Activated T-cell treated with anti-CD3 and anti-CD28 coated beads, Interleukin-2, amount 50 U/mL, for 4 hours (primary cell): ENCODE results near the gene ERRFI1. TPM values are rescaled to one million over a fixed set of nuclear protein-coding genes. Genes with fewer than 3 reads are reported as not detected.
"Not testable (repeated sequence)": the region's sequence is repeated elsewhere in the genome, so short reads cannot be mapped to it uniquely, and the experiment has no call there.

Source experiments
- ATAC-seq, 2 donors: fragments of 200-7000 bp; cut with Tn5 transposase; one replicate each; pipeline ENCODE4 v1.10.0; 2021
- DNase-seq: peaks from one replicate; pipeline ENCODE4 v3.0.0-alpha.2; 2020
- H3K27me3 Mint-ChIP-seq: one replicate; pipeline ENCODE4 v1.8.0; 2021; ENCODE audit warnings: low read depth, mixed read lengths
- H3K36me3 Mint-ChIP-seq: one replicate; pipeline ENCODE4 v1.8.0; 2022; ENCODE audit warnings: mixed read lengths; ENCODE audit not compliant: insufficient read depth
- H3K4me1 Mint-ChIP-seq: one replicate; pipeline ENCODE4 v1.8.0; 2021; ENCODE audit warnings: low read depth, mixed read lengths
- H3K4me3 Mint-ChIP-seq: one replicate; pipeline ENCODE4 v1.8.0; 2021; ENCODE audit warnings: mild to moderate bottlenecking, moderate library complexity, mixed read lengths
- H3K9me3 Mint-ChIP-seq: one replicate; pipeline ENCODE4 v1.8.0; 2021; ENCODE audit warnings: mixed read lengths
- total RNA-seq, 3 donors: library from RNA; stranded (reverse); gene quantifications; one replicate each; pipeline ENCODE4 v1.2.1, GENCODE V29; 2021

The ERRFI1 gene
- total RNA-seq, 3 donors from 2014 or later, result 2.9 to 4.6 (median 3.3) TPM

DNA sequence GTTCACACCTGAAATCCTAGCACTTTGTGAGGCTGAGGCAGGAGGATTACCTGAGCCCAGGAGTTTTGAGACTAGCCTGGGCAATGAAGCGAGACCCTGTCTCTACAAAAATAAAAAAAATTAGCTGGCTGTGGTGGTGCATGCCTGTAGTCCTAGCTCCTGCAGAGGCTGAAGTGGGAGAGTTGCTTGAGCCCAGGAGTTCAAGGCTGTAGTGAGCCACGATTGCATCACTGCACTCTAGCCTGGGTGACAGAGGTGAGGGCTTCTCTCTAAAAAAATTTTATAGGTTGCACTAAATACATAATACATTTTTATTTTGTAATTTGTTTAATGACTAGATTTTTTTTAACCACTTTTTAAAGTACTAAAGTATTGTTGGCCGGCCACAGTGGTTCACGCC lies 58.5 kb downstream of the ERRFI1 start:
- ATAC-seq, result no peak
- no peak for DNase-seq
- no peak overlapping the region for H3K4me3 Mint-ChIP-seq
- H3K36me3 Mint-ChIP-seq, result peaks cover 54% of the 10 kb centered on the region
- no peaks in the 10 kb centered on the region for H3K27me3 Mint-ChIP-seq
- peaks cover 39% of the 10 kb centered on the region for H3K4me1 Mint-ChIP-seq
- H3K9me3 Mint-ChIP-seq, result no peaks in the 10 kb centered on the region

DNA sequence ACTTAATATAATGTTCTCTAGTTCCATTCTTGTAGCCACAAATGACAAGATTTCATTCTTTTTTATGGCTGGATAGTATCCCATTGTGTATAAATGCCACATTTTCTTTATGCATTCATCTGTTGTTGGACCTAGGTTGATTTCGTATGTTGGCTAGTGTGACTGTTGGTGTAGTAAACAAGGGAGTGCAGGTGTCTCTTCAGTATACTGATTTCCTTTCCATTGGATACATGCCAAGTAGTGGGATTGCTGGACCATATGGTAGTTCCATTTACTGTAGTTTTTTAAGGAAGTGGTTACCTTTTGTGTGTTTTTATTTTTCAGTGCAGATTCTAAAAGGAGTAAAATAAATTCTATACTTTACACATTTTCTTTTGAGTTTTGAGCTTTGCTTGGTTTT lies 58.9 kb downstream of the ERRFI1 start:
- no peak for ATAC-seq
- Mint-ChIP-seq H3K4me1 (peaks cover 41% of the 10 kb centered on the region), H3K4me3 (no peak overlapping the region), H3K27me3 (no peaks in the 10 kb centered on the region), H3K36me3 (peaks cover 52% of the 10 kb centered on the region), H3K9me3 (no peaks in the 10 kb centered on the region)
- no peak for DNase-seq

DNA sequence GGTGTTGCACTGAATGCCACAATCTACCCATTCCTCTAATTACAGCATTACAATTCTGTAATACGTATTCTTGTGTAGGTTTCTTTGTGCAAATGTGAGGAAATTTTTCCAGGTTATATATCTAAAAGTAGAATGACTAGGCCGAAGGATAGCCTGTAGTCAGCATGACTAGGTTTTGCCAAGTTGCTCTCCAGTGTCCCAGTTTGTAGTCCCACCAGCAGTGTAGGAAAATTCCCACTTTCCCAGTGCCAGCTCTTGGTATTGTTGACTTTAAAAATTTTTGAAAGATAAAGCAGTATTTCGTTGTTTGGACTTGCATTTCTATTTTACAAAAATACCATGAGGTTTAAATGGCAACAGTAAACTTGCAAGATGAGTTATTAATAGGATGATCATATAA lies 61.6 kb downstream of the ERRFI1 start:
- H3K9me3 Mint-ChIP-seq, result no peaks in the 10 kb centered on the region
- no peak for DNase-seq
- ATAC-seq, result no peak
- peaks cover 43% of the 10 kb centered on the region for H3K36me3 Mint-ChIP-seq
- H3K4me1 Mint-ChIP-seq, result peaks cover 51% of the 10 kb centered on the region
- H3K27me3 Mint-ChIP-seq, result no peaks in the 10 kb centered on the region
- peak overlapping the region; percentile 99 for H3K4me3 Mint-ChIP-seq

DNA sequence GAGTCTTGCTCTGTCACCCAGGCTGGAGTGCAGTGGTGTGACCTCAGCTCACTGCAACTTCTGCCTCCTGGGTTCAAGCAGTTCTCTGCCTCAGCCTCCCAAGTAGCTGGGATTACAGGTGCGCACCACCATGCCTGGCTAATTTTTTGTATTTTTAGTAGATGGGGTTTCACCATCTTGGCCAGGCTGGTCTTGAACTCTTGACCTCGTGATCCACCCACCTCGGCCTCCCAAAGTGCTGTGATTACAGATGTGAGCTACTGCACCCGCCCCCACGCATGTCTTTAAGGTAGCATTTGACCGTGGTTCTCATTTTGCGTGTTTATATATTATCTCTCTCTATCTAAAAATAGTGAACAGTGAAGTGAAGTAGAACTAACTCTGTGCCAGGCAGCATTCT lies 62.3 kb downstream of the ERRFI1 start:
- H3K36me3 Mint-ChIP-seq, result peaks cover 39% of the 10 kb centered on the region
- not testable (repeated sequence) for DNase-seq, ATAC-seq, H3K27me3 Mint-ChIP-seq, H3K9me3 Mint-ChIP-seq
- H3K4me1 Mint-ChIP-seq, result peaks cover 54% of the 10 kb centered on the region
- peak overlapping the region; percentile 99 for H3K4me3 Mint-ChIP-seq

DNA sequence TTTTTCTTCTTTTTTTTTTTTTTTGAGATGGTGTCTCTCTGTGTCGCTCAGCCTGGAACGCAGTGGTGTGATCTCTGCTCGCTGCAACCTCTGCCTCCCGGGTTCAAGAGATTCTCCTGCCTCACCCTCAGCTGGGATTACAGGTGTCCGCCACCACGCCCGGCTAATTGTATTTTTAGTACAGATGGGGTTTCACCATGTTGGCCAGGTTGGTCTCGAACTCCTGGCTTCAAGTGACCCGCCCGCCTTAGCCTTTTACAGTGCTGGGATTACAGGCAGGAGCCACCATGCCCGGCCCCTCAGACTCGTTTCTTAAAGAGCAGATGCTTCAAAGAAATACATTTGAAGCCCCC lies 62.8 kb downstream of the ERRFI1 start:
- peaks cover 38% of the 10 kb centered on the region for H3K36me3 Mint-ChIP-seq
- not testable (repeated sequence) for H3K9me3 Mint-ChIP-seq, ATAC-seq, DNase-seq, H3K27me3 Mint-ChIP-seq
- H3K4me3 Mint-ChIP-seq, result peak overlapping the region; percentile 99
- peaks cover 54% of the 10 kb centered on the region for H3K4me1 Mint-ChIP-seq

DNA sequence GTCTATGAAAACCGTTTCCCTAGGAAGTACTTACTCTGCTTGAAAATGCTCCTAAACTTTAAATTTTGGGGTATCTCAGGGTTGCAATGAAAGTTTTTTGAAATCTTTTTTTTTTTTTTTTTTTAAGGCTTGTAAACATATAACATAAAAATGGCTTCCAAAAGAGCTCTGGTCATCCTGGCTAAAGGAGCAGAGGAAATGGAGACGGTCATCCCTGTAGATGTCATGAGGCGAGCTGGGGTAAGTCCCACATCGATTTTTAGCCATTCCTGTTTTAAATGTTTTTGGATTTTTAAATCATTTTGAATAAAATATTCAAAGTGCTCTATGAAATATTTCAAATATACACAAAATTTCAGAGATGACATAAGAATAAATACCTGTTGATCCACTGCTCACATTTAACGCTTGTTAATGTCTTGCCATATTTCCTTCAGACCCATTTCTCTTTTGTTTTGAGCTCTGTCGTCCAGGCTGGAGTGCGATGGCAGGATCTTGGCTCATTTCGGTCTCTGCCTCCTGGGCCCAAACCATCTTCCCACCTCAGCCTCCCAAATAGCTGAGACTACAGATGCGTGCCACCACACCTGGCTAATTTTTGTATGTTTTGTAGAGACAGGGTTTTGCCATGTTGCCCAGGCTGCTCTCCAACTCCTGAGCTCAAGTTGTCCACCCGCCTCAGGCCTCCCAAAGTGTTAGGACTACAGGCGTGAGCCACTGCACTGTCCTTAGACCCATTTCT lies 63.3 kb downstream of the ERRFI1 start:
- Mint-ChIP-seq H3K36me3 (peaks cover 38% of the 10 kb centered on the region), H3K4me3 (peak overlapping the region; percentile 99), H3K4me1 (peaks cover 54% of the 10 kb centered on the region), H3K27me3 (no peaks in the 10 kb centered on the region), H3K9me3 (no peaks in the 10 kb centered on the region)
- DNase-seq, result no peak
- ATAC-seq, result no peak

DNA sequence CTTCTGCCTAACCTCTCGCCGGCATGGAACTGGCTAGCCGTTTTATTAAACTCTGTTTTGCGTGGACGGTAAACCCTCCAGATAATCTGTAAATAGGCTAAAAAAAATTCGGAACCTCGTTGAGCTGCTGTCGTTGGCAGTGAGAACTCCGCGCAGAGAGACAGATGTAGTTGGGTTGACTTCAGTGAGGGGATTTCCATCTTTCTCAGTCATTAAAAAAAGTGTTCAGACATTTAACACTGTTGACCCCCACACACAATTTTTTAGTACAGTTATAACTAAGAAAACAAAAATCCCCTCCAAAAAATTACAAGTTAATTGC lies 64.1 kb downstream of the ERRFI1 start:
- no peak for DNase-seq
- no peaks in the 10 kb centered on the region for H3K27me3 Mint-ChIP-seq
- peak; percentile 38 to 51 for ATAC-seq
- H3K36me3 Mint-ChIP-seq, result peaks cover 33% of the 10 kb centered on the region
- peak overlapping the region; percentile 99 for H3K4me3 Mint-ChIP-seq
- H3K4me1 Mint-ChIP-seq, result peaks cover 53% of the 10 kb centered on the region
- no peaks in the 10 kb centered on the region for H3K9me3 Mint-ChIP-seq

Other genes starting within 250 kb of the ERRFI1 start
- gene PER3, start 242.0 kb downstream of the ERRFI1 start, total RNA-seq, result 1 to 10 TPM; 3.8 to 5.4 (median 4.3) TPM
- 1 to 10 TPM in 1 of 3 donors, not detected in 2; 1.4 TPM for gene UTS2, start 173.2 kb downstream of the ERRFI1 start, total RNA-seq
- 100 to 1,000 TPM; 103 to 119 (median 113) TPM for gene TNFRSF9, start 85.5 kb downstream of the ERRFI1 start, total RNA-seq
- gene PARK7, start 64.6 kb downstream of the ERRFI1 start, total RNA-seq, result 100 to 1,000 TPM; 401 to 466 (median 411) TPM